ENCODE results near the gene SPRY4. TPM values are rescaled to one million over a fixed set of nuclear protein-coding genes. Genes with fewer than 3 reads are reported as not detected.
A peak's percentile ranks its signal among the peaks of the same experiment; 100 is the strongest.
"Not testable (repeated sequence)": the region's sequence is repeated elsewhere in the genome, so short reads cannot be mapped to it uniquely, and the experiment has no call there.

SPRY4 gene
- total RNA-seq, 1 donor from 2014 or later = 3.1 TPM

DNA sequence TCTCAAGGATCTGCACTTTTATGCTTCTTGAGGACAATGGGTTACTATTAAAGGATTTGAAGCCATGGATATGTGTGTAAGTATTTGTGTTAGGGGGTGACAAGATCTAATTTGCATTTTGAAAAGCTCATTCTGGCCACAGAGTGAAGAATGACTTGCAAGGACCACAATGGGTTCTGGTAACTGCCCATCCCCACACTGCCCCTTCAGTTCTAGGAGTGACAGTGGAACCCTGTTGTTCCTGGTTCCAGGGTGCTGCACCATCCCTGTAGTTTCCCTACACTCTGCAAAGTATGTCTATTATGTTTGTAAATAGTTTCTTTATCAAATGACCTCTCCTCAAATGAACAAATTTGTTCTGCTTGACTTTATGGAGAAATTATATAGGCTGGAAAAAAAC lies 9.7 kb upstream of the SPRY4 start:
- DNase-seq (ENCODE audit: low spot score) = no peak

GRCh38 chr5:142333749-142334148 lies 8.9 kb upstream of the SPRY4 start:
- DNase-seq (ENCODE audit: low spot score) = not testable (repeated sequence)

DNA sequence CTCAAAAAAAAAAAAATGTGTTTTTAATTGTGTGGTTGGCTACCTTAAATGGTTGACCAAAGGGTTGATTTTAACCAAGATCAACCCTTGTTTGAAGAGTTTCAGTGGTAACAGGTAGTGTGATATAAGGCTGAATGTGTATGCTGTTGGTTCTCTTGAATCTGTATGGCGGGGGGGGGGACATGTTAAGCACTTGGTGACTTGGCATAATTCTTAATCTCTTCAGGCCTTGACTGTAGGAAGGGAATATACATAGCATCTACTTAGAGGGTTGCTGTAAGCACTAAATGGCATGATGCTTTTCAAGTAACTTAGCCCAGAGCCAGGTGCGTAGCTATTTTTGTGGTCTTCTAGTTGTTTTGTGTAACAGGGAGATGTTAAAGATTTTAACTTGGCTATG lies 5.6 kb upstream of the SPRY4 start:
- DNase-seq (ENCODE audit: low spot score) = no peak

DNA sequence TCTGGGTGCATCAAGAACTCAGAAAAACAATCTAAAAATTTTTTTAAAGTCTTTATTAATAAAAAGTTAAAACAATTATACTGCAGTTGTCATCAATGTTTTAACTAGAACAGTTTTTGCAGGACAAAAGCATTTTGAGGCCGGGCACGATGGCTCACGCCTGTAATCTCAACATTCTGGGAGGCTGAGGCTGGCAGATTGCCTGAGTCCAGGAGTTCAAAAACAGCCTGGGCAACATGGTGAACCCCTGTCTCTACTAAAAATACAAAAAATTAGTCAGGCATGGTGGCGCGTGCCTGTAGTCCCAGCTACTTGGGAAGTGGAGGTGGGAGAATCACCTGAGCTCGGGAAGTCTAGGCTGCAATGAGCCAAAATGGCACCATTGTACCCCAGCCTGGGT lies 5.2 kb upstream of the SPRY4 start:
- DNase-seq (ENCODE audit: low spot score) = no peak

- no peak for DNase-seq (ENCODE audit: low spot score)
Measured at GRCh38 chr5:142327111-142327842, 2.5 kb upstream of the SPRY4 start.

GRCh38 chr5:142326480-142326938 lies 1.7 kb upstream of the SPRY4 start:
- no peak for DNase-seq (ENCODE audit: low spot score)

GRCh38 chr5:142325725-142326479 lies 1.1 kb upstream of the SPRY4 start:
- DNase-seq (ENCODE audit: low spot score) = no peak

DNA sequence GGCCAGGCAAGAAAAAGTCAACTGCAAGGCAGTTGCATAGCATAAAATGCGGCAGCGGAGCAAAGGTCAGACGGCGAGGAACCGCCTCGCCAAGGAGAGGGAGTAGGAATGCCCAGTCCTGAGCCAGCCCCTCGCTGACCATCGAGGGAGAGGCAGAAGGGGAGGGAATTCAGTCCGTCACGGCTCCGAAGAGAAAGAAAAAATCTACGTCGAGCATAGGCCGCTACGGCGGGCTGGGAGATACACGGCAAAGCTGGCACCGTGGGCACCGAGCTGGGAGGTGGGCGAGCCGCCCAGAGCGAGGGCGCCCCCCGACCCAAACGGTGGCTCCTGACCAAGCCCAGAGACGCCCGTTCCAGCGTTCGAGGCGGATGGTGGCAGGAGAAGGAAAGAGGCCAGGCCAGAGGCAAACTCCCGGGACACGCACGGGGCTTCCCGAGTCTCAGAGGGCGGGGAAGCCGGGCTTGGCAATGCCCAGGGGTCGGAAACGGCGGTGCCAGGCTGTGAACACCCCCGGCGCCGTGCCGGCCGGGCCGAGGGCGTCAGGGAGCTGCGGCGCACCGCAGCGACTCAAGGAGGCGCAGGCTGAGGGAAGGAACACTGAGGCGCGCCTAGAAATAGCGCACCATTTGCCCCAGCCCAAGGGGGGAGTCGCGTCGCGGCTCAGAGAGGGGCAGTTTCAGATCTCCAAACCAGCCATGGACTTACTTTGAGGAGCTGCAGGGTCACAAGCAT lies 518 bp downstream of the SPRY4 start:
- no peak for DNase-seq (ENCODE audit: low spot score)

- DNase-seq (ENCODE audit: low spot score) = no peak
Measured at GRCh38 chr5:142323480-142324135, 1.2 kb downstream of the SPRY4 start.

GRCh38 chr5:142322747-142323479 lies 1.9 kb downstream of the SPRY4 start:
- DNase-seq (ENCODE audit: low spot score) = no peak

DNA sequence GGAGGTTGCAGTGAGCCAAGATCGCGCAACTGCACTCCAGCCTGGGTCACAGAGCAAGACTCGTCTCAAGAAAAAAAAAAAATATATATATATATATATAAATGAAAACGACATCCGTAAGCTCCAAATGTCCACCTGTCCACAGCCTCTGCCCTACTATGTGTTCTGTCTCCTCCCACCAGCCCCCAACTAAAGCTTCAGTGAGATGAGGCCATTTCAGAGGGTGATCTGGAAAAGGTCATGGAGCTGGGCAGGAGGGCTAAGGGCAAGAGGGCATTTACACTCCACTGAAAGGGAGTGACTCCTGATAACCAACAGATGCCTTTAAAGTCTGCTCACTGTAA lies 2.4 kb downstream of the SPRY4 start:
- DNase-seq (ENCODE audit: low spot score) = no peak

DNA sequence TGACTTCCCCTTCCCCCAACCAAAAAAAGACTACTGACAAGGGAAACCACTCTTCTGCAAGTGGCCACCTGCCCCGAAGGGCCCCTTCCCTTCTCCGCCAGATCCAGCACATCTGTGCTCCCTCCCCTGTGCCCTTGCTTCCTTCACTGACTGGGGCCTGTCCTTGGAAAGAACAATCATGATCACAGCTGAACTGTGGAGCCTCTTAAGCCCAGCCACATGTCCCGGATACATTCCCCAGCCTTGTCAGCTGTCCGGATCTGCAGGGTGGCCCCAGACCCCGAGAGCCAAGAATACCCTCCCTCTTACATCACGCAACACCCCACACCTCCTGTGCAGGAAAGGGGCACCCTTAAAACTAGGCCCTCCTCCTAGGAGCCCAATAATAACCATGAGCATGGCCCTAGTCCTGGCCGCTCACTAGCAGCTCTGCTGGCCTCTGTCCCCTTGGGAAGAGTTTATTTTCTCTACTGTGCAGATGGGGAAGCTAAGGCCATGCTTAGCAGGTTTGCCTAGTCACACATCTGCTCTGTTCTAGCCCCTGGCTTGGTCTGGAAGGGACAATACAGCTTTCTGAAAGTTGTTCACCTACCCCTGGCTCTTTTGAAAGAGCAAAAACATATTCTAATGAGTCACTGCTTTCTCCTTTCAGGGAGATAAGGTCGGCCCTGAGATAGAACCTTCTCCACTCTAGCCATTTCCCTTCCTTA lies 3.8 kb downstream of the SPRY4 start:
- no peak for DNase-seq (ENCODE audit: low spot score)

DNA sequence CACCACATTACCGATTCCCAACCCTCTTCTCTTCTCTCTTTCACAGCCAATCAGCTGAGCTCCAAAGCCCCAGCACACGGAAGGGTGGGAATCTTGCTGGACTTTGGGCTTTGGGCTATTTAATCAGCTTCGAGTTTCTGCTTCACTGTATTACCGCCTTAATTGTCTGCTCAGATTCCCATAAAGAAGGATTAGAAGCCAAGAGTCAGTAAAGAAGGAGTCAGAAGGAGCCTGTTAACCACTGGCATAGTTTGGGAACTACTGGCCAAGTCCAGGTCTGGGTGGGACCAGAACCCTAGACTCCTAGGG lies 4.4 kb downstream of the SPRY4 start:
- no peak for DNase-seq (ENCODE audit: low spot score)

- DNase-seq (ENCODE audit: low spot score) = no peak
Measured at GRCh38 chr5:142319560-142320429, 5.0 kb downstream of the SPRY4 start.

DNA sequence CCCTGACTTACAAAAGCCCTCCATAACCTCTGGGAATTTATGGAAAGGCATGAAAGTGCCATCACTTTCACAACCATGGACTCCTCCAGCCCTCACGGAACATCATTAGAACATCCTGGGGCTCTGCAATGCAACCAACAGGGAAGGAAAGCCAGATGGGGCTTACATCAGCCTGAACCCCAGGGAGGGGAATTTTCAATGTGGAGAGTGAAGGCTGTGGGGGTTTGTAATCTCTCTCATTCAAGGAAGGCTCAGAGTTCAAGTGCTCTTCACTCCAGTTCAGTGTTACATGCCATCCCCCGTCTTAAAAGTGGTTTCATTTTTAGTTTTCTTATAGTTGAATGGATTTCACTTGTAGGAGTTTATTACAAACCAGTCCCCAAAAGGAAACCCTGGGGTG lies 5.7 kb downstream of the SPRY4 start:
- no peak for DNase-seq (ENCODE audit: low spot score)

DNA sequence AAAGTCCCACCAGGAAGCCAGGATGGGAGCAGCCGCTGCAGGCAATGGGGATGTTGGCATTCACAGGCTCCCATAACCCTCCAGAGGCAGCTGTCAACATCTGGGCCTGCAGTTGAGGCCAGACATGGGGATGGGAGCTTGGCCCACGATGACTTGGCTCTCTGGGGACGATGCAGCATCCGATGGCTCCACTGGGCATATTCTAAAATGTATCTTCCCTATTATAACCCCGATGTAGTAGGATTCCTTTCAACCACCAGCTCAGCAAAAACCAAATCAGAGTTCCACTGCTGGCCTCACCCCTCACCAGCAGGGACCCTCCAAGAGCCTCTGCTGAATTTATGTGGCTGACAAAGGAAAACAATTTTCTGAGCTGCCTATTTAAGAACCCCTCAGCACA lies 7.1 kb downstream of the SPRY4 start:
- DNase-seq (ENCODE audit: low spot score) = no peak

DNA sequence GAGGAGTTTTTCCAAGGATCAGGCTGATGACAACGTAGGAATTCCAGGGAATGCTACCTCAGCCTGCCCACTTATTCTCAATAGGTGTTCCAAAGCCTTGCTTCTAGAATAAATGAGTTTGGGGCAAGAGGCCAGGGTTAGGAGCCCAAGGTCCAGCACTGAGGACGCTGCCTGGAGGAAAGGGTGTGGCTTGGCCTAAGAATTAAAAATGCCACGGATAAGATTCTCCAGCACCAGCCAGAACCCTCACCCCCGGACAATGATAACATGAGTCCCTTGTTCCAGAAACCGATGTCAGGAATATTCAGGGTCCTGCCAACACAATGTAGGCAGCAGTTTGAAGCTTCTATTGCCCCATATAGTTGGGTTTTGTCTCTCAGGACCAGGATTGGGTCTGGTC lies 7.6 kb downstream of the SPRY4 start:
- no peak for DNase-seq (ENCODE audit: low spot score)

GRCh38 chr5:142316681-142317080 lies 8.1 kb downstream of the SPRY4 start:
- no peak for DNase-seq (ENCODE audit: low spot score)

GRCh38 chr5:142316051-142316450 lies 8.8 kb downstream of the SPRY4 start:
- DNase-seq (ENCODE audit: low spot score) = peak; percentile 53

All from umbilical cord (tissue), 2 donors.